GM21528 (cell line): ENCODE data around the gene SRMS.
A peak's percentile ranks its signal among the peaks of the same experiment; 100 is the strongest.

Experiments
- ATAC-seq: cut with Tn5 transposase; IDR thresholded peaks from one replicate; pipeline ENCODE4 v1.9.1; 2021; ENCODE audit warnings: mild to moderate bottlenecking, moderate library complexity; ENCODE audit not compliant: unreplicated experiment, low FRiP score

SRMS gene

DNA sequence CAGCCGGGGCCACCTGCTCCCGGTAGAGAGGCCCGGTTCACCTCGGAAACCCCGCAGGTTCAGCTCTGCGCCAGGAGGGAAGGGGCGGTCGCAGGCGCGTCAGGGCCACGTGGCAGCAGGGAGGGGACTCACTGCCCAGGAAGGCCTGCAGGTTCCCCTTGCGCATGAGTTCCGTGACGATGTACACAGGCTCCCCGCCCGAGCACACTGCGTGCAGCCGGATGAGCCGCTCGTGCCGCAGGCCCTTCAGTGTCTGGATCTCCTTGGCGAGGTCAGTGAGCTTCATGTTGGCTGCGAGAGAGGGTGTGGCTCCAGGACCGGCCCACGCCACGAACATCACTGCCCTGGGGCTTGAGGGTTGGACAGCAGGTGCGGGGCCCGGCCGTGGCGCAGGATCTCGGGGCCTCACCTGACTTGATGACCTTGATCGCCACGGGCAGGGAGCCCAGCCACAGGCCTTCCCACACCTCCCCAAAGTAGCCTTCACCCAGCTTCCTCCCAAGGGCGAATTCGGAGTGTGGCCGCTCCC lies 5.5 kb downstream of the SRMS start:
- no peak for ATAC-seq

- ATAC-seq, result no peak
These were observed 6.2 kb downstream of the SRMS start for GRCh38 chr20:63541371-63541770.

GRCh38 chr20:63540417-63541186 lies 6.9 kb downstream of the SRMS start:
- no peak for ATAC-seq

- no peak for ATAC-seq
These were observed 7.8 kb downstream of the SRMS start for GRCh38 chr20:63539441-63540370.

DNA sequence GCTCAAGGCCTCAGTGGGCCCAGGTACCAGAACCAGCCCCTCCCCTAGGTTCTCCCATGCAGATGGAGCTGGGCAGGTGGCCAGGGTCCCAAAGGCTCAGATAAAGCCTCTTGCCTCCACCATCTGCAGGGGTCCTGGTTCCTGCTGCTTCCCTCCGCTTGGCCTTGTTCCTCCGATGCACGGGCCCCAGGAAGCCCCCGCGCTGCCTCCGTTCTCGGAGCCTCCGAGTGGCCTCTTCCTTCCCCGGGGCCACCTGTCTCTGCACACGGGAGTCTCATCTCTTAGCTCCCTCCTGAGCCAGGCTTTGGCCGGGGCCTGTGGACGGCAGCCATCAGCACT lies 8.5 kb downstream of the SRMS start:
- ATAC-seq, result no peak

GRCh38 chr20:63538204-63539091 lies 9.1 kb downstream of the SRMS start:
- ATAC-seq, result no peak

DNA sequence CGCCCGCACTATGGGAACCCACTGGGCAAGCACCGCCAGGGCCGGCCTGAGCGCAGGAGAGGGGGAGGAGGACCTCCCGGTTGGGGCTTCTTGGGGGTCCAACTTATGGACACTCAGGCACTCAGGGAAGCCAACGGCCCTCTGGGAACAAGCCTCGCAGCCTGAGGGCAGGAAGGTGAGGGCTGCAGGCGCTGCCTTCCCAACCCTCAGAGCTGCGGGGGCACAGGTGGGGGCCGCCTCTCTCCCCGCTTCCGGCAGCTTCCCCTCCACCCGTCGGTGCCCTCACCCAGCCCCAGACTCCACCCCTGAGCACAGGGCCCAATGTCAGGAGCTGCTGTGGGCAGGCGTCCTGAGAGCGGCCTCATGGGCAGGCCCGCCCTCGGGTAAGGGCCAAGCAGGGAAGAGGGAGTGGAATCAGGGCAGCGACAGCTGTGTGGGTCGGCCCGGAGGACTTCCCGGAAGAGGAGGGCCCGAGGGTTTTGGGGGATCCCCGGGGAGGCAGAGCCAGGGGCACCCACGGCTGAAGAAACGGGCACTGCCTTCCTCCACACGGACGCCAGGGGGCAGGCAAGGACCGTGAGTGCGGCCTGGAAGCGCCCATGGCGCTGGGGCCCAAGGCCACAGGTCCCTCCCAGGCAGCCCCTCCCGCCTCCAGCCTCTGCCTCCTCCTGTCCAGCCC lies 9.9 kb downstream of the SRMS start:
- peak; percentile 74 for ATAC-seq

DNA sequence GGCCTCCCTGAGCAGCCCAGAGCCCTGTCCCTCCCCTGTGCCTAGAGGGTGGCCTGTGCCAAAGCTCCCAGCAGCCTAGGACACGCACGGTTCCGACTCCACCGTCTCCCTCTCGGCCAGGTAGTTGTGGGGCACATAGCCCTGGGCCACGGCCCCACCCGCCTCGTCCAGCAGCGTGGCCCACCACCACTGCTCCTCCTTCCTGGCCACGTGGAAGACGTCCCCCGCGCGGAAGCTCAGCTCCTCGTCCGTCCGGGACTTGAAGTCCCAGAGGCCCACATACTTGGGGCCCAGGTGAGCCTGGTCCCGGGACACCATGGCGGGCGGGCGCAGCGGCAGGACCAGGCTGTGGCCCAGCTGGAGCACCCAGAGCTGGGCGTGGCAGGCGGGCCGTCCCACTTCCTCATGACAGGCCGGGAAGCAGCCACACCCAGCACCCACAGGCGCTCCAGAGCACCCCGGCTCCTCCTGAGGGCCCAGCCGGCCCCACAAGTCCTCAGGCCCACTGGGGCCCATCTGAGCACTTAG lies 10.5 kb downstream of the SRMS start, which contains the start of gene PTK6:
TSS of gene PTK6 (minus strand) at position 380 of the 528 bp plus-strand sequence. CDS start at position 318, 62 bp downstream.
- ATAC-seq, result peak; percentile 6

DNA sequence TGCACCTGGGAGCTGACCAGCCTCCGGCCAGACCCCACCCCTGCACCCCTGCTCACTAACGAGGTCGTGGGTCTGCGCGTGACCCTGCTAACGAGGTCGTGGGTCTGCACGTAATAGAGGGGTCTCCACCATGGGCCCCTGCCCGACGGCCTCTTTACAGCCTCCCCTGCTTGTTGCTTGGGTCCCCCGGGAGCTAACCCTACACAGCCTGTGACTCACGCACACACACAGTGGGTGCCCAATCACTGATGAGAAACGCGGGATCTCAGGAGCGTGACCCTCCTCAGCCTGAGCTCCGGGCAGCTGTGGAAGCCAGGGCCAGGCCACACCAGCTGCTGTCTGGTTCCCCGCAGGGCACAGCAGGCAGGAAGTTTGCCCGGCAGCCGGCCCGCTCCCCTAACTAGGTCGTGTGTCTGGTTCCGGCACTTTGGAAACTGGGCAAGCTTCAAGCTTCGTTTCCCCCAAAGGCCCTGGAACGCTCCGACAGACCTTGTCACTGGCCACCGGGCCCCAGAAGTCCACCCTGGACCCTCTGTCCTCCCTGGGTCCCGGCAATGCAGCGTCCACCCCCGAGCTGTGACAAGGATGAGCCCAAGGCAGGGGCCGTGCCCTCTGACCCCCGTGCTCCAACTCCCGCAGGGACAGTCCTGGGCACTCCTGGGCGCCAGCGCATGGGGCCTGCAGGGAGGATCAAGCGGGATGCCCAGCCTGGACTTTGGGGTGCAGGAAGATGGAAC lies 11.1 kb downstream of the SRMS start:
- no peak for ATAC-seq

- ATAC-seq, result no peak
These were observed 12.5 kb downstream of the SRMS start for GRCh38 chr20:63534831-63535651.

GRCh38 chr20:63534427-63534830 lies 13.1 kb downstream of the SRMS start:
- no peak for ATAC-seq

GRCh38 chr20:63533871-63534393 lies 13.6 kb downstream of the SRMS start:
- no peak for ATAC-seq

- no peak for ATAC-seq
These were observed 14.2 kb downstream of the SRMS start for GRCh38 chr20:63533388-63533787.

- no peak for ATAC-seq
These were observed 15.0 kb downstream of the SRMS start for GRCh38 chr20:63532449-63532971.

DNA sequence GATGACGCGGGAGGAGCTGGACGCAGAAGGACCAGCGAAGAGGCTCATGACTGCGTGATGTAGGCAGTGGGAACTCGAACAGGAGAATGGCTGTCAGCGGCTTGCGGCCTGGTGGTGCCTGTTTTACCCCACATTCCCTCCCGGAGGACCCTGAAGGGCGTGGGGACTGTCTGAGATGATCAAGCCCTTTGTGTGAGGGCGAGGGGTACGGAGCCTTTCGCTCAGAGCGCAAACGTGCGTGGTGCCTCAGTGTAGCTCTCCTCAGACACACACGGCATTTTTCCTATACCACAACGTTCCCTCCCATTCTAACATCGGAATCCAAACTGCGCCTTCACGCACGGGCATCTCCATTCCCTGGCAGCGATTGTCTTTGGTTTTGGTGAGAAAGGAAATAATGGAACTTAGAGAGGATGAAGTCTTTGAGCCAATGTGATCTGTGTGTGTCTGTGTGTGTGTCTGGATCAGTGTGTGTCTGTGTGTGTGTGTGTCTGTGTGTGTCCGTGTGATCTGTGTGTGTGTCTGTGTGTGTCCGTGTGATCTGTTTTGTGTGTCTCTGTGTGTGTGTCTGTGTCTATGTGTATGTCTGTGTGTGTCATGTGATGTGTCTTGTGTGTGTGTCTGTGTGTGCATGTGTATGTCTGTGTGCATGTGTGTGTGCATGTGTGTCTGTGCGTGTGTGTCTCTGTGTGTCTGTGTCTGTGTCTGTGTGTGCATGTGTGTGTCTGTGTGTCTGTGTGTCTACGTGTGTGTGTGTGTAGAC lies 15.7 kb downstream of the SRMS start:
- no peak for ATAC-seq

GRCh38 chr20:63530788-63531160 lies 16.8 kb downstream of the SRMS start:
- ATAC-seq, result no peak
